Hepatocyte (in vitro differentiated cells): ENCODE results near the gene RS1. TPM values are rescaled to one million over a fixed set of nuclear protein-coding genes. Genes with fewer than 3 reads are reported as not detected.

Source experiments
- DNase-seq: peaks from one replicate; pipeline ENCODE4 v3.0.0-alpha.2; 2016; ENCODE audit warnings: low spot score
- H2AFZ ChIP-seq: fragments of 200-600 bp; sonication (generic); 2 replicates; pipeline ENCODE4 v1.6.0; 2016; ENCODE audit warnings: antibody characterized with exemption, mild to moderate bottlenecking
- H3K27ac ChIP-seq: fragments of 200-600 bp; sonication (generic); 2 replicates; pipeline ENCODE4 v1.5.1; 2016; ENCODE audit warnings: mild to moderate bottlenecking
- H3K27me3 ChIP-seq: fragments of 200-600 bp; sonication (generic); 2 replicates; pipeline ENCODE4 v1.6.1; 2016
- H3K36me3 ChIP-seq: fragments of 200-600 bp; sonication (generic); replicated peaks from 2 replicates; pipeline ENCODE4 v1.5.1; 2016; ENCODE audit warnings: low read depth; ENCODE audit not compliant: insufficient read depth
- H3K4me1 ChIP-seq: fragments of 200-600 bp; sonication (generic); 2 replicates; pipeline ENCODE4 v1.5.1; 2016; ENCODE audit warnings: mild to moderate bottlenecking, moderate library complexity; ENCODE audit not compliant: insufficient read depth
- H3K4me2 ChIP-seq: fragments of 200-600 bp; sonication (generic); 2 replicates; pipeline ENCODE4 v1.6.0; 2016
- H3K4me3 ChIP-seq: fragments of 200-600 bp; sonication (generic); 2 replicates; pipeline ENCODE4 v1.5.1; 2016; ENCODE audit warnings: mild to moderate bottlenecking
- H3K79me2 ChIP-seq: fragments of 200-600 bp; sonication (generic); 2 replicates; pipeline ENCODE4 v1.6.0; 2017; ENCODE audit warnings: mild to moderate bottlenecking
- H3K9me2 ChIP-seq: fragments of 200-600 bp; sonication (generic); replicated peaks from 2 replicates; pipeline ENCODE4 v1.6.0; 2017; ENCODE audit warnings: mild to moderate bottlenecking; ENCODE audit not compliant: insufficient read depth
- H3K9me3 ChIP-seq: fragments of 200-600 bp; sonication (generic); 2 replicates; pipeline ENCODE4 v1.5.1; 2016; ENCODE audit warnings: low read depth, mild to moderate bottlenecking
- H4K20me1 ChIP-seq: fragments of 200-600 bp; sonication (generic); 2 replicates; pipeline ENCODE4 v1.6.0; 2016; ENCODE audit warnings: mild to moderate bottlenecking; ENCODE audit not compliant: insufficient read depth, poor library complexity, severe bottlenecking
- EZH2 ChIP-seq: fragments of 200-600 bp; sonication (generic); IDR thresholded peaks from 2 replicates; pipeline ENCODE4 v1.6.1; 2016; ENCODE audit warnings: antibody characterized with exemption, mild to moderate bottlenecking, borderline replicate concordance
- EZH2phosphoT487 ChIP-seq: fragments of 200-600 bp; sonication (generic); IDR thresholded peaks from one replicate; pipeline ENCODE4 v1.6.1; 2018; ENCODE audit warnings: antibody characterized with exemption, mild to moderate bottlenecking, low read depth, moderate library complexity; ENCODE audit not compliant: unreplicated experiment, severe bottlenecking
- WGBS: methylation state at CpG from one replicate; pipeline ENCODE4 v1.1.6; 2016; ENCODE audit warnings: low lambda C conversion rate; ENCODE audit errors: missing lambda C conversion rate; 5-methylcytosine and 5-hydroxymethylcytosine counted together
- polyA plus RNA-seq: library from polyadenylated mRNA; unstranded; fragments of >200 nt; fragmentation: Nextera tagmentation; extraction: Ambion mirVana; gene quantifications from 2 replicates; pipeline ENCODE4 v1.2.1, GENCODE V29; 2016
- total RNA-seq: library from RNA; depleted of rRNA; stranded (reverse); fragments of >200 nt; gene quantifications from 2 replicates; pipeline ENCODE4 v1.2.3, GENCODE V29; 2014
- TF ChIP-seq, protein P1 (sequence below): fragments of 200-600 bp; sonication (generic); IDR thresholded peaks from 2 replicates; pipeline ENCODE4 v1.5.1; 2016; ENCODE audit warnings: antibody characterized with exemption, mild to moderate bottlenecking; ENCODE audit not compliant: poor library complexity

The RS1 gene
- total and polyA plus RNA-seq, 2 experiments from 2014 or later: 0.43 TPM; not detected in 1

DNA sequence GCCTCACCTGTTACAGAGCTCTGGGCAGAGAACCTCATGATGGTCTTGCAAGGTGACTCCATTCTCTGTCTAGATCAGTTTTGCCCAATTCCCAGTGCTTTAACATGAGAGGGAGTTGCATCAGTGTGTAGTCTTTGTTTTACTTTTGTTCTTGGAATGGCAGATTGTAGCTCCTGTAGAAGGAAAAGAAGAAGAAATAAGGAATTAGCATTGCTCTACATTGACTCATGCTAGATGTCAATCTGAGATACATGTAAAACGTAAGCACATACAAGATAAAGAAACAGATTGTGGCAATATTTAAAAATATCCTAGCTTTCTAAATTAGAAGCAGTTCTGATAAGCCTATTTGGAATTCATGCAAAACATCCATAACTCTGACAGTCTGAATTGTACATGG lies 19.5 kb upstream of the RS1 start:
- H3K4me1 ChIP-seq: no peaks in the 10 kb centered on the region
- DNase-seq: no peak
- TF ChIP-seq, protein P1, sequence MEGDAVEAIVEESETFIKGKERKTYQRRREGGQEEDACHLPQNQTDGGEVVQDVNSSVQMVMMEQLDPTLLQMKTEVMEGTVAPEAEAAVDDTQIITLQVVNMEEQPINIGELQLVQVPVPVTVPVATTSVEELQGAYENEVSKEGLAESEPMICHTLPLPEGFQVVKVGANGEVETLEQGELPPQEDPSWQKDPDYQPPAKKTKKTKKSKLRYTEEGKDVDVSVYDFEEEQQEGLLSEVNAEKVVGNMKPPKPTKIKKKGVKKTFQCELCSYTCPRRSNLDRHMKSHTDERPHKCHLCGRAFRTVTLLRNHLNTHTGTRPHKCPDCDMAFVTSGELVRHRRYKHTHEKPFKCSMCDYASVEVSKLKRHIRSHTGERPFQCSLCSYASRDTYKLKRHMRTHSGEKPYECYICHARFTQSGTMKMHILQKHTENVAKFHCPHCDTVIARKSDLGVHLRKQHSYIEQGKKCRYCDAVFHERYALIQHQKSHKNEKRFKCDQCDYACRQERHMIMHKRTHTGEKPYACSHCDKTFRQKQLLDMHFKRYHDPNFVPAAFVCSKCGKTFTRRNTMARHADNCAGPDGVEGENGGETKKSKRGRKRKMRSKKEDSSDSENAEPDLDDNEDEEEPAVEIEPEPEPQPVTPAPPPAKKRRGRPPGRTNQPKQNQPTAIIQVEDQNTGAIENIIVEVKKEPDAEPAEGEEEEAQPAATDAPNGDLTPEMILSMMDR: no peak
- TF ChIP-seq EZH2phosphoT487: no peak
- no peak for TF ChIP-seq EZH2
- H3K27ac ChIP-seq: no peak overlapping the region
- H2AFZ ChIP-seq: no peak overlapping the region
- no peaks in the 10 kb centered on the region for H3K9me3 ChIP-seq
- H3K9me2 ChIP-seq: no peaks in the 10 kb centered on the region
- no peak overlapping the region for H3K4me3 ChIP-seq
- WGBS: 44% methylated on average over 1 of the region's 1 CpG
- no peak overlapping the region for H3K4me2 ChIP-seq
- no peaks in the 10 kb centered on the region for H4K20me1 ChIP-seq
- no peaks in the 10 kb centered on the region for H3K27me3 ChIP-seq
- no peaks in the 10 kb centered on the region for H3K79me2 ChIP-seq
- no peaks in the 10 kb centered on the region for H3K36me3 ChIP-seq

DNA sequence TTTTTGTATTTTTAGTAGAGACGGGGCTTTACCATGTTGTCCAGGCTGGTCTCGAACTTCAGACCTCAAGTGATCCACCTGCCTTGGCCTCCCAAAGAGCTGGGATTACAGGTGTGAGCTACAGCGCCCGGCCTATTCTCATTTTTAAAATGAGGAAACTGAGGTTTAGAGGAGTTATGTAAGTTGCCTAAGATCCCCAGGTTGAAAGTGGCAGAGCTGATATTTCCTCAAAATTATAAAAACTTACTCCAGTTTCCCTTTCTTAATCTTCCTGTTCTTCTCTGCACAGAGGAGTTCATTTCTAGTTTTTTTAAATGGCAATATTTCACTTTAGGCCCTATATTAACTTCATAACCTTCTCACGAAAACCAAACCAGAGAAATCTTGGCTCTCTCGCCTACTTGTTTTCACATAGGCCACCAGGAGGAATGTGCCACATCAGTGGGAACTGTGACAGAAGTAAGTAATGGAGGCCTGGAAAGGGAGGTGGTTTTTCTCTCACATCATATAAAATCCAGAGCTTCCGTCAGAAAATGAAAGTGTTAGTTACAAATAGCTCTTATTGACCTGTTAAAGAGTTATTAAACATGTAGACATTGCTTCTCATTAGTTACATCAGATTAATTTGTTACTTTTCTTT lies 16.1 kb upstream of the RS1 start:
- TF ChIP-seq EZH2 (no peak), EZH2phosphoT487 (no peak)
- TF ChIP-seq, protein P1: no peak
- H3K9me3 ChIP-seq: no peaks in the 10 kb centered on the region
- no peaks in the 10 kb centered on the region for H3K27me3 ChIP-seq
- no peak overlapping the region for H3K4me2 ChIP-seq
- H3K9me2 ChIP-seq: no peaks in the 10 kb centered on the region
- H4K20me1 ChIP-seq: no peaks in the 10 kb centered on the region
- no peak overlapping the region for H3K27ac ChIP-seq
- WGBS: 85% methylated on average over 7 of the region's 7 CpGs
- no peaks in the 10 kb centered on the region for H3K36me3 ChIP-seq
- H3K79me2 ChIP-seq: no peaks in the 10 kb centered on the region
- H2AFZ ChIP-seq: no peak overlapping the region
- DNase-seq: no peak
- no peaks in the 10 kb centered on the region for H3K4me1 ChIP-seq
- no peak overlapping the region for H3K4me3 ChIP-seq

DNA sequence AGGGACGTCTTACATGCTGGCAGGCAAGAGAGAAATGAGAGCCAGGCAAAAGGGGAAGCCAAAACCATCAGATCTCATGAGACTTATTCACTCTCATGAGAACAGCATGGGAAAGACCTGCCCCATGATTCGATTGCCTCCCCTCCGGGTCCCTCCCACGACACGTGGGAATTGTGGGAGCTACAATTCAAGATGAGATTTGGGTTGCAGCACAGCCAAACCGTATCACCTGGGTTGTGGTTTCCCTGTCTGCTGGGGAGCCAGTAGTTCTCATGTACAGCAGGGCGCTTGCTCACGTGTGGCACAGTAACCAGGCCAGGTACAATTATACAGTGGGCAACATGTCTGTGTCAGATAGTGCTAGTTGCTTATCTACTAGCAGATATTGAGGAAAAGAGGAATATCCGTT lies 11.1 kb upstream of the RS1 start:
- DNase-seq: no peak
- Histone ChIP-seq H3K9me3 (no peaks in the 10 kb centered on the region), H3K4me1 (no peaks in the 10 kb centered on the region), H3K27me3 (no peaks in the 10 kb centered on the region), H3K4me3 (no peak overlapping the region), H4K20me1 (no peaks in the 10 kb centered on the region), H3K4me2 (no peak overlapping the region), H3K79me2 (no peaks in the 10 kb centered on the region), H2AFZ (no peak overlapping the region), H3K27ac (no peak overlapping the region), H3K9me2 (no peaks in the 10 kb centered on the region), H3K36me3 (no peaks in the 10 kb centered on the region)
- WGBS: 74% methylated on average over 9 of the region's 9 CpGs
- TF ChIP-seq EZH2phosphoT487 (no peak), EZH2 (no peak)
- TF ChIP-seq, protein P1: no peak

- no peaks in the 10 kb centered on the region for H4K20me1 ChIP-seq
- no peaks in the 10 kb centered on the region for H3K27me3 ChIP-seq
- H3K4me3 ChIP-seq: no peak overlapping the region
- H3K79me2 ChIP-seq: no peaks in the 10 kb centered on the region
- no peak overlapping the region for H3K27ac ChIP-seq
- 83% methylated on average over 6 of the region's 6 CpGs for WGBS
- no peak overlapping the region for H2AFZ ChIP-seq
- H3K4me2 ChIP-seq: no peak overlapping the region
- no peak for TF ChIP-seq EZH2
- TF ChIP-seq, protein P1: no peak
- H3K9me2 ChIP-seq: no peaks in the 10 kb centered on the region
- no peaks in the 10 kb centered on the region for H3K9me3 ChIP-seq
- H3K36me3 ChIP-seq: no peaks in the 10 kb centered on the region
- no peaks in the 10 kb centered on the region for H3K4me1 ChIP-seq
- DNase-seq: no peak
These were observed 10.1 kb upstream of the RS1 start for GRCh38 chrX:18681996-18682395.
